GM13976 (cell line): ENCODE measurements around the gene CXCR5.

Experiments
- DNase-seq: peaks from one replicate; pipeline ENCODE4 v3.0.0; 2012; ENCODE audit warnings: low spot score
- CTCF ChIP-seq: IDR thresholded peaks from 2 replicates; pipeline ENCODE4 v1.5.1; 2012; ENCODE audit warnings: borderline replicate concordance, mild to moderate bottlenecking; ENCODE audit not compliant: insufficient read depth; ENCODE audit errors: extremely low read depth, missing control alignments, control extremely low read depth
- in situ Hi-C: fragments of 300-500 bp; cut with MboI; formaldehyde crosslinking; loops from one replicate; pipeline ENCODE4 v1.12.0; 2022; ENCODE audit warnings: low sequenced_read_pairs, mixed read lengths, inconsistent platforms; ENCODE audit not compliant: unreplicated experiment

Gene CXCR5

DNA sequence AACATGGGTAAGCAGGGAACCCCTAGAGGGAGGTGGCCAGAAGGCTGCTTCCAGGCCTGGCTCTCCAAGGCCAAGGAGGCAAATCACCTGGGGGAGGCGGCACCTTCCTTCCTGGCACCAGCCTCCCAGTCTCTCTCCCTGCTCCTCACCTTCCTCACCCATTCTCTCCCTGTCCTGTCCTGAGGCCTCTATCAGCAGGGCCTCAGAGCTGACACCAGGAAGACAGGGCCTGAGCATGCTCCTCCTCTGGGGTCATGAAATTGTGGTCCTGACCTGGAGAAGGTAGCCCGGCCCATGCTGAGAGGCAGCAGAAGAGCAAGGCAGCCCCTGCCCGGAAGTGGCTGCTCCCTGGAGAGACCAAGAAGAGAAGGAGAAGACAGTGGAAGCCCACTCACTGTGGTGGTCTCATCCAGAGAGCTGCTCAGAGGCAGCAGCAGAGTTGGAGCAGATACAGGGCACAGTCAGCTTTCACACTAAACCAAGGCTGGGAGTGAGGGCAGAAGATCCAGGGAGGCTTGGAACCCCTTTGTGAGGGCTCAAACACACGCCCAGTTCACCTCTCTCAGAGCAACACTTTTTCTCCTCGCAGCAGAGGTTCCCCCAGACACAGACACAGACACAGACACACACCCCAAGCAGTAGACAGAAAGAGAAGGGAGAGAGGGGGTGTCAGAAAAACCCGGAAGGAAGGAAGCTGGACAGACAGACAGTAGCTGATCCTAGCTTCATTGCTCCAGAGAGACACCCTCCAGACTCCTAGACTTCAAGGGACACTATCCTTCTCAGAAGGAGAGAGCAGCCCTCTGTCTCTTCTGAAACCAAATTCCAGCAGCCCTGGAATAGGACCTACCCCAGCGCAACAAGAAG is 40.3 kb downstream of the CXCR5 start:
- DNase-seq = no peak
- in situ Hi-C loops = no loop called here
- TF ChIP-seq CTCF = no peak

- in situ Hi-C loops = no loop called here
- no peak for TF ChIP-seq CTCF
- DNase-seq = peak; percentile 83
These were observed 41.2 kb downstream of the CXCR5 start for GRCh38 chr11:118924591-118925585.

GRCh38 chr11:118927554-118928100 is 43.9 kb downstream of the CXCR5 start:
- no peak for TF ChIP-seq CTCF
- no peak for DNase-seq
- in situ Hi-C loops = no loop called here

DNA sequence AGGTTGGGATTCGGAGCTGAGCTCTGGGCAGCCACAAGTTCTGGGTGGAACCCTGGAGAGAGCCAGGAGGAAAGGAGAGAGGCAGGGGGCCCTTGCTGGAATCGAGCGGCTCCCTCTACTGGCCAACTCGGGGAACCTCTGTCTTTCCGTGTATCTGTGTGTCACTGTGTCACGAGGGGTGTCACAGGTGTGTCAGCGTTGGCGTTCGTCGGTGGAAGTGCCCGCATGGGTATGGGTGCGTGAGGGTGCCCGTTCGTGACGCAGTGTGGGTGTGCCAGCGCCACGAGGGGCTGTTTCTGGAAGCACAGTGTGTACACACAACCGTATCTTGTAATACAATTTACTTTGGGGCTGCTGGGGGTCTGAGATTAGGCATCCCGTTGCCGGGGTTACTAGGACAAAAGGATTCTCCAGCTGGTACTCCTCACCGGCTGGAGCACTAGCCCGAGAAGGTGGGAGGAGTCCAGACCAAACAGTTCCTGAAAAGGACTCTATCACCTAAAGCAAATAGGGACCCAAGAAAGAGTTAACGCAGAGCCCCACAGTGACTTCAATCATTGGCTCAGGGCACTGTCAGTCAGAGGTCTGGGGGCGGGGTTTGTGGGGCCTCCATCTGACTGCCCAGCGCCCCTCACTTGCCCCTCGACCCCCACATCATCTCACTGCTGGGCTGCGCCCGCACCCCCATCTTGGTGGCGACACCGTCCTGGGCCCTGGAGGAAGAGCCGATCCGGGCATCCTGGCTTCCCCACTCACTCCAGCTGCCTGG is 44.6 kb downstream of the CXCR5 start:
- TF ChIP-seq CTCF = peak; percentile 90
- in situ Hi-C loops = no loop called here

GRCh38 chr11:118928870-118929500 is 45.3 kb downstream of the CXCR5 start:
- TF ChIP-seq CTCF = no peak
- no peak for DNase-seq

More for the DNA sequence above, 44.6 kb downstream of the CXCR5 start:
- DNase-seq = peak; percentile 95

More at GRCh38 chr11:118928870-118929500, 45.3 kb downstream of the CXCR5 start:
- in situ Hi-C loops = no loop called here
